GM12864 (cell line): ENCODE measurements around the gene BCAS3.
"Not testable (repeated sequence)": the region's sequence is repeated elsewhere in the genome, so short reads cannot be mapped to it uniquely, and the experiment has no call there.

ENCODE experiments used
- DNase-seq: peaks from one replicate; pipeline ENCODE4 v3.0.0-alpha.2; 2011; ENCODE audit warnings: low read depth
- H3K4me3 ChIP-seq: 2 replicates; pipeline ENCODE4 v1.5.1; 2011; ENCODE audit warnings: mild to moderate bottlenecking, low read depth, low read length, control low read depth
- TF ChIP-seq, protein P1 (sequence below): IDR thresholded peaks from 2 replicates; pipeline ENCODE4 v1.5.1; 2011; ENCODE audit warnings: low read depth, mild to moderate bottlenecking, moderate library complexity, low read length, control low read depth, inconsistent platforms; ENCODE audit errors: missing control alignments

Gene BCAS3

DNA sequence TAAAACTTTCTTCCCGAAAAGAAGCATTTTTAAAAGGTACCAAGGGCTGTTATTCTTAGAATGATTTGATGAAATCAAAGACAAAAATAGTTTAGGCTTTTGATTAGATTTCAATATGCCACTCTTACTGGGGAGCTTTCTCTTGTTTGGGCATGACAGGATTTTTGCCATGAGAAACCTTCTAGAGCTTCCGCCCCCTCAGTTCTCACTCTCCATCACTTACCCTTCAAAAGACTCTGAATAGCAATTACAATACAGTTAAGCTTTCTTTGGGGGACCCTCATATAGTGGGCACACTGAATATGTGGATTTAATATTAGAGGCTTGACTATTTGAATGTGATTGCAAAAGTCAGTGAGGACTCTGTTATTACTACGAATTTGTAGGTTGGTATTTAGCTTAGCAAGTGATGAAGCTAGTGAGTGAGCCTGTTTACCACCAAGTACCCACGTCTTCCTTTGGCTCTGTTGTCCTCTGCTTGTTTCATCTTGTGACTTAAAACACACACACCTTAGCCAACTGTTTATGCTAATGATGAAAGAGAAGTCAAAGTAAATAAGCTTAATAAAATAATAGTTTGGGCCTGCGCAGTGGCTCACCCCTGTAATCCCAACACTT lies 563.3 kb downstream of the BCAS3 start:
- TF ChIP-seq, protein P1, sequence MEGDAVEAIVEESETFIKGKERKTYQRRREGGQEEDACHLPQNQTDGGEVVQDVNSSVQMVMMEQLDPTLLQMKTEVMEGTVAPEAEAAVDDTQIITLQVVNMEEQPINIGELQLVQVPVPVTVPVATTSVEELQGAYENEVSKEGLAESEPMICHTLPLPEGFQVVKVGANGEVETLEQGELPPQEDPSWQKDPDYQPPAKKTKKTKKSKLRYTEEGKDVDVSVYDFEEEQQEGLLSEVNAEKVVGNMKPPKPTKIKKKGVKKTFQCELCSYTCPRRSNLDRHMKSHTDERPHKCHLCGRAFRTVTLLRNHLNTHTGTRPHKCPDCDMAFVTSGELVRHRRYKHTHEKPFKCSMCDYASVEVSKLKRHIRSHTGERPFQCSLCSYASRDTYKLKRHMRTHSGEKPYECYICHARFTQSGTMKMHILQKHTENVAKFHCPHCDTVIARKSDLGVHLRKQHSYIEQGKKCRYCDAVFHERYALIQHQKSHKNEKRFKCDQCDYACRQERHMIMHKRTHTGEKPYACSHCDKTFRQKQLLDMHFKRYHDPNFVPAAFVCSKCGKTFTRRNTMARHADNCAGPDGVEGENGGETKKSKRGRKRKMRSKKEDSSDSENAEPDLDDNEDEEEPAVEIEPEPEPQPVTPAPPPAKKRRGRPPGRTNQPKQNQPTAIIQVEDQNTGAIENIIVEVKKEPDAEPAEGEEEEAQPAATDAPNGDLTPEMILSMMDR = no peak
- DNase-seq = no peak
- H3K4me3 ChIP-seq = no peak overlapping the region

DNA sequence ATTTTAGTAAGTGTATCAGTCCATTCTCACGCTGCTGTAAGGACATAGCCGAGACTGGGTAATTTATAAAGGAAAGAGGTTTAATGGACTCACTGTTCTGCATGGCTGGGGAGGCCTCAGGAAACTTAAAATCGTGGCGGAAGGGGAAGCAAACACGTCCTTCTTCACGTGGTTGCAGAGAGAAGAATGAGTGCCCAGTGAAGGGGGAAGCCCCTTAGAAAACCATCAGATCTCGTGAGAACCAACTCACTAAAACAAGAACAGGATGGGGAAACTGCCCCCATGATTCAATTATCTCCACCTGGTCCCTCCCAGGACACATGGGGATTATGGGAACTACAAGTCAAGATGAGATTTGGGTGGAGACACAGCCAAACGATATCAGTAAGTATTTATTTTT lies 567.3 kb downstream of the BCAS3 start:
- DNase-seq, H3K4me3 ChIP-seq: not testable (repeated sequence)

DNA sequence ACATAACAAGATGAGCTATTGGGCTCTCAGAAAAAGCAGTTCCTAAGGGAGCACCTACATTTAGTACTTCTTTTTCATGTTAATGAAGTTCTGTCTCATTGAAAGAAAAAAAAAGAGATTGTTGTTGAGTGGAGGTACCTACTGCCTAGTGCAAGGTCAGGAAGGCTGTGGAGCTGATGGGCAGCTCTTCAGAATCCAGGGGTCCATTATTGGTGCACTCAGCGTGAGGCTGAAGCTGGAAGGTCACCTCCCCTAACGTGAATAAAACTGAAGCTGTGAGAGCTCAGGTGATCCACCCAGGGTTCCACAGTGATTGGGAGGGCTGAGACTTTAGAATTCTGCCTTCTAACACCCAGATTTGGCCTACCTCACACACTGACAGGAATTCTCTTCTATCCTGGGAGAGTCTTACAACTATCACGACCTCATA lies 568.1 kb downstream of the BCAS3 start:
- TF ChIP-seq, protein P1 = no peak
- DNase-seq = no peak
- H3K4me3 ChIP-seq = no peak overlapping the region

- H3K4me3 ChIP-seq = no peak overlapping the region
- DNase-seq = no peak
- TF ChIP-seq, protein P1 = no peak
Measured at GRCh38 chr17:61247439-61247838, 569.8 kb downstream of the BCAS3 start.

GRCh38 chr17:61248399-61248798 lies 570.7 kb downstream of the BCAS3 start:
- TF ChIP-seq, protein P1 = no peak
- no peak for DNase-seq
- no peak overlapping the region for H3K4me3 ChIP-seq

GRCh38 chr17:61249649-61250299 lies 572.1 kb downstream of the BCAS3 start:
- H3K4me3 ChIP-seq = no peak overlapping the region
- DNase-seq = no peak
- TF ChIP-seq, protein P1 = no peak

DNA sequence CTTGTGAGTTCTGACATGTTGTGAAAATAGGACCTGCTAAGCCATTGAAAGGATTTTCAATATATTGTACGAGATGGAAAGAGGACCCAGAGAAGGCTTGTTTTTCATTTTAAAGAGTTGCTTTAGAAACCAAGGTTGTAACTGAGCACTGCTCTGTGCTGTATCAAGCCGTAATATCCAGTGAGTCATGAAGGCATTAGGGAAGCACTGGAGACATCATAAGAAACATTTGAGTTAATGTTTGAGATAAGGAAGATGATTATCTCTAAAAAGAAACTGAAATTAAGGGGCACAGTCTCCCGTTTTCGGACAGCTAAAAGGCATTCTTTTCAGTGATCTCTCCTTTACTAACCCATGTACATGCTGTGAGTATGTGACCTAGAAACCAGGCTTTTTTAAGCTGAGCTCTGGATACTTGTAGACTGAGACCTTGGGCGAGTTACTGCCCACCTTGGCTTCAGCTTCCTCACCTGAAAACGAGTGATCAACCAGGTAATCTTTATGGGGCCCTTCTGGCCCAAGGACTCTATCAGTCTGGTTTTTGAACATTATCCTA lies 572.8 kb downstream of the BCAS3 start:
- no peak overlapping the region for H3K4me3 ChIP-seq
- DNase-seq = no peak
- TF ChIP-seq, protein P1 = no peak
